Hematopoietic multipotent progenitor cell treated with erythropoietin and hydrocortisone succinate and interleukin-3 and kit ligand, for 15 days (in vitro differentiated cells): ENCODE data around the gene APIP.

Experiments
- DNase-seq: peaks from one replicate; pipeline ENCODE4 v3.0.0-alpha.2; 2015; ENCODE audit warnings: low spot score

APIP gene

GRCh38 chr11:34887260-34887659 lies 28.9 kb downstream of the APIP start:
- no peak for DNase-seq

DNA sequence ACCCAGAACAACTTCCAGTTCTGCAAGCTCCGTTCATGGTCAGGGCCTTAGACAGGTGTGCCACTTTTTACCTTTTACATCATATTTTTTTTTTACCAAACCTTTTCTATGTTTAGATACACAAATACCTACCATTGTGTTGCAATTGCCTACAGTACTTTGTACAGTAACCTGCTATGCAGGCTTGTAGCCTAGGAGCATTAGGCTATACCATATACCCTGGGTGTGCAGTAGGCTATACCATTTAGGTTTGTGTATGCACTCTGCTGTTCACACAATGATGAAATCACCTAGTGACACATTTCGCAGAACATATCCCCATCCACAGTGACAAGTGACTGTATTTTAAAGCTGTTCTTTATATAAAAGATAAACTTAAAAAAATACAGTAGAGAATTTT lies 29.6 kb downstream of the APIP start:
- DNase-seq: no peak

GRCh38 chr11:34881900-34882299 lies 34.3 kb downstream of the APIP start:
- no peak for DNase-seq

- DNase-seq: no peak
Measured at GRCh38 chr11:34877375-34877975, 38.7 kb downstream of the APIP start.

DNA sequence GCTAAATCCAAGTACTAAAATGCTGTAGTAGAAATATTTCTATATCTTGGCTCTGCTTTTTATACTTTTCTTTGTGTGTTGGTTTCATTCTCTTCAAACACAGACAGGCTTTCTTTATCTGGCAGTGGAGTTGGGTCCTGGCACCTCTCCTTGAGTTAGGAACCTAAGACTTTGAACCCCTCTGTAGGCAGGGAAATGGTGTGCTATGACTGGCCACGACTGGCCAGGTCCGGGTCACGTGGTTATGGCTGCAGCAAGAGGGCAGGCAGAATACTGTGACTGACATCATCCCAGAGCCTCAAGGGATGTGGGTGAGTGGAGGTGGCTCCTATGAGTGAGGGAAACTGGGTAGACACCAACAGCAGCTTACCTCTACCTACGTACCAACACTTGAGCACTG lies 42.0 kb downstream of the APIP start:
- DNase-seq: no peak

DNA sequence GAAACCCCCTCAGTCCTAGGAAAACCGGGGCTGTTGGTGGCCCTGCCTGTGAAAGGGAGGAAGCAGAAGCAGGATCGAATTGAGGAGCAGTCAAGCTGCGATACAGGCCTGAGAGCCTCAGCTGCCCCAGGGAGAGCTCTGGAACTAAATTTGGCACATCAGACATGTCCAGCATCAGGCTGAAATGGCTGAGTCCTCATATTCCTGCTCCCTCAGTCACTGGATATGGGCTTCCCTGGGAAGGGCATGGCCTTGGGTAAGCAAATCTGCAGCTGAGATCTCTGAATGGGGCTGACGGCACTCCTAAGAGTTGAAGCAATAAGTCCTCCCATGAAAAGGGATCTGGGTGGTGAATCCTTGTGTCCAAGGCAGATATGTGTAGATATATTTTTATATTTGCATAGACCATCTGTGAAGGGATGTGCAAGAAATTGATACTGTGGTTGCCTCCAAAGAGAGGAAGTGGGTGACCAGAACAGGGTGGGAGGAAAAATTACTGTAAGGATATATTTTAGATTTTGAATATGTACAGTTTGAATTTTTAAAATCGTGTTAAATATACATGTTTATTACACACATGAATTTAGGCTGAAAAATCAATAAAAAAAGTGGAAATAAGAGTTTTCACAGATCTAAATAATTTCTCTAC lies 45.5 kb downstream of the APIP start:
- no peak for DNase-seq

GRCh38 chr11:34869425-34869824 lies 46.8 kb downstream of the APIP start:
- DNase-seq: no peak

- DNase-seq: no peak
Measured at GRCh38 chr11:34866375-34866774, 49.8 kb downstream of the APIP start.

DNA sequence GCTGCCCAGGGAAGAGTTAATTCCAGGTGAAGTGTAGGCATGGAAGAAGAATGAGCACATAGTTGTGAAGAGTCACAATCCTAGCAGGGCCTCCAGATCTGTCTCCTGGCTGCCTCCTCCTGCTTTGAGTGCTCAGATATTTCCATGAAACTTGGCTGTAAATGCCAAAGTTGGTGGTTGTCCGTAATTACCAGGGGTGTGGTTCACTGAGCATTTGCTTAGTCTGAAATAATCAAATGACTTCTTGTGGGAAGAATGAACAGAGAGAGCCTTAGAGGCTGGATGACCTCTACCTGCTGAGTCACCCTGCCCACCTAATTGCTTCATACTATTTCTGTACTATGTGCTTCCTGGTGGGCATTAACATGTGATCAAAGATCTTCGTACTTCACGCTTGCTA lies 50.9 kb downstream of the APIP start:
- DNase-seq: no peak

- no peak for DNase-seq
Measured at GRCh38 chr11:34864424-34864823, 51.8 kb downstream of the APIP start.

DNA sequence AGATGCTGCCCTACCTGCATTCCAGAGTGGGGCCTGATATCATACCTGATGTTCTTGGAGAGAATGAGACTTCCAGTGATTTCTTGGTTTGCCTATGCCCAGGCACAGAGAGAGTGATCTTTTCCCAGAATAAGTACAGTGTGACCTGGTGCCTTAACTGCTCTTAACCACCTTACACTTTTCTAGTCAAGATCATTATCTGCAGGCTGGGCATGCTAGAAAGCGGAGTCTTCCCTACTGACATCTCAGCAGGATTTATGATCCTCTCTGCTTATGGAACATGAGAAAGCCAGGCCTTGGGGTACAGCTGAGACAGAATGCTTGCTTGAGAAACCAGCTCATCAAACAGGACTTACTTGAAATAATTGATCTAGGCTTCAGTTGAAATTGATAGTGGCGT lies 53.1 kb downstream of the APIP start:
- no peak for DNase-seq

GRCh38 chr11:34860518-34860917 lies 55.7 kb downstream of the APIP start:
- no peak for DNase-seq

GRCh38 chr11:34860034-34860433 lies 56.1 kb downstream of the APIP start:
- no peak for DNase-seq

DNA sequence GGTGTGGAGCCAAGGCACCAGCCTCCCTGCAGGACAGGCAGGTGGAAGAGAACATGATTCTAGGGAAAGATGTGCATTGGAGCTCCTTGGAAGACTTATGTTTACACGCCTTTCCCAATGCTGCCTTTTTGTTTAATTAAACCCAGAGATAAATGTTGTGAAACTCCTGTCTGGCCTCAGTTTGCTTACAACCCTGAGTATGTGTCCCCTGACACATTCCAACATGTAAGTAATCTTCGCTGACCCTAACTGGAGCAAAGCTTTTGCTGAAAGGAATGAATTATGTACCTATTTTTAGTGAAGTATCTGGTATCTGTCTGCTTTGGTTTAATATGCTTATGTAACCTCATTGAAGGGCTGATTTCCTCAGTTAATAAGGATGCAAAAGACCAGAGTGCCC lies 56.7 kb downstream of the APIP start:
- DNase-seq: no peak

GRCh38 chr11:34857463-34857862 lies 58.7 kb downstream of the APIP start:
- DNase-seq: no peak

GRCh38 chr11:34856251-34856650 lies 59.9 kb downstream of the APIP start:
- DNase-seq: no peak

DNA sequence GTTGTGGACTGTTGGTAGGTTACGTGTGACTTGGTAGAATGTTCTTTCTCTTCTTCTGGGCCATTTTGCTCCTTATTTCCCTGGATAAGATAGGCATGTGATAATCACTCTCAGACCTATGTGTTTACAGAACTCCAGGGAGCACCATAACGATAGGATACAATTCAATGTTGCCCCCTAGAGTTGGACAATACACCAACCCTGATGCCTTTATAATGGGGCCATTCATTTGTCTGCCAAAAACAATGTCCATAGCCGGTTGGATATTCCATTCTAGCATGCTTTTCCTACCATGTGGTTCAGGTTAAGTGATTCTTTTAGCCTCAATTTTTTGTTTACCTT lies 60.5 kb downstream of the APIP start:
- DNase-seq: no peak

- DNase-seq: no peak
Measured at GRCh38 chr11:34855021-34855753, 61.0 kb downstream of the APIP start.

DNA sequence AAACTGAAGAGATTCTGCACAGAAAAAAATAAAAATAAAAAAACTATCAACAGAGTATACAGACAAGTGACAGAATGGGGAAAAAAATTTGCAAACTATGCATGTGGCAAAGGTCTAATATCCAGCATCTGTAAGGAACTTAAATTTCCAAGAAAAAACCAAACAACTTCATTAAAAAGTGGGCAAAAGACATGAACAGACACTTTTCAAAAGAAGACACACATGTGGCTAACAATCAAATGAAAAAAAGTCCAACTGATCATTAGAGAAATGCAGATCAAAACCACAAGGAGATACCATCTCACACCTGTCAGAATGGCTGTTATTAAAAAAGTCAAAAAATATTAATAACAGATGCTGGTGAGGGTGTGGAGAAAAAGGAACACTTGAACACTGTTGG lies 64.3 kb downstream of the APIP start:
- DNase-seq: no peak

DNA sequence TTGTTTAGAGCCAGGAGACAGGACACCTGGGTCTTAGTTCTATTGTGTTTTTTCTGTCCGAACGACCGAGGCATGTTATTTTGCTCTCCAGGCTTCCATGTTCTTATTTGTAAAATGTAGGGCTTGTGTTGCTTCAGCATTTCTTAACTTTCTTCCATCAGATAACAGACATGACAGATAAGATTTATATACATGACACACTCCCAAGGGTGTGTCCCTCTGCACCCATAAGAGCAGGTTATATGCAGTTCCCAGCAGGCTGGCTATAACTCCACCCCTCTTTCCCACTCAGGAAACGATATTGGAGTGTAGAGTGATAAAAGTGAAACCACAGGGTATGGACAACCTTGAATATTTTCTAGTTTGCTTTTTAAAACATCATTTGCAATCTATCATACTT lies 65.8 kb downstream of the APIP start:
- DNase-seq: no peak

GRCh38 chr11:34846467-34846866 lies 69.7 kb downstream of the APIP start:
- no peak for DNase-seq

GRCh38 chr11:34844463-34845112 lies 71.6 kb downstream of the APIP start:
- no peak for DNase-seq

DNA sequence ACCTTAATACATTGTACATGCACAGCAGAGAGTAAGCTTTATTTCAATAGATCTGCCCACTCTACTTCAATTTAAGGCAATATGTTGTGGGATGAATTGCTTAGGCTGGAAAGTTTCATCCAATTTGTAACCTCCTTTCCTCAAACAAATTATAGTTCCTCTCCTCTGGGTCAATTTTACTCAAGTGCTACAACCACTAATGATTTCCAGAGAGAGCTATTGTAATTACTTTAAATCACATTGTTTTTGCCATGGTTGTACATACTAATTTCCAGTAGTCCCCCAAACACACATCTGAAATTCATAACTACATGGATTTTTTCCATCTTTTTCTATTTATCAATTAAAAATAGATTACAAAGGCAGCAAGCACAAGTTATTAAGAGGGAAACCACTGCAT lies 72.9 kb downstream of the APIP start:
- DNase-seq: no peak
